T-helper 22 cell (primary cell): Measurements from ENCODE around the gene RLIM.
"Not testable (repeated sequence)": the region's sequence is repeated elsewhere in the genome, so short reads cannot be mapped to it uniquely, and the experiment has no call there.

Experiments
- DNase-seq: peaks from one replicate; pipeline ENCODE4 v3.0.0-alpha.2; 2020; ENCODE audit warnings: low read depth

Gene RLIM

DNA sequence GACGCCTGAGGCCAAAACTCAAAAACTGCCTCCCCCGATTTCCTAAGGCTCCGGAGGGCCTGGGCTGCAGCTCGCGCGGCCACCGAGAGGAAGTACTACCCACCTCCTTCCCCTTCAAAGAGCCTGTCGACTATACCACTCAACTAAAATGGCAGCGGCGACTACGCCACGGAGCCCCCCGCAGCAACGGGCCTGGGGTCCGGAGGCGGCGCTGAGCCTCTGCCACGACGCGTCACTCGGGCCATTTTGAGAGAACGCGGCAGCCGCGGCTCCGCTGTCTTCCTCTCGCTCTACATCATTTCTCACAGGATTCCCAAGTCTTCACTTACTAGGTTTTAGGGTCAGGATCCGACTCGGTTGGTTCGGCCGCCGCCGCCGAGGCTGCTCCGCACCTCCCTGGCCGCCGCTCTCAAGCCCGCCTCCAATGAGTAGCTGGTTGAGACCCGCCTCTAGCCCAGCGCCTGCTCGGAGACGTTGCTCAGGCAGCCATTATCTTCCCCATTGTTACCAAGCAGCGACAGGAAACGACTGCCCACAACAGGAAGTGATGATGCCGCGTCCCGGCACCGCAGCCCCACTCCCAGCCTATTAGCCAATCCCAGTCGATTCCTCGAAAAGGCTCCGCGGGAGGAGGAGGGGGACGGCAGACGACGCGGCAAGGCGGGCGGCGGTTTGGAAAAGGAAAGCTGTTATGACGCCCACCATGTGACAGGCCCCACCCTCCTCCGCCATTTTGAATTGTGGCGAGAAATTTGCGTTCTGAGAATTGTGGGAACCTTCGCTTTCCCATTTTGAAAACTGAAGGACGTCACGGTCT is at the start of gene RLIM:
RLIM (minus strand) TSS at position 532 of the 817 bp plus-strand sequence. CDS start 18,647 bp downstream, outside the sequence.
- peak; percentile 90 for DNase-seq

DNA sequence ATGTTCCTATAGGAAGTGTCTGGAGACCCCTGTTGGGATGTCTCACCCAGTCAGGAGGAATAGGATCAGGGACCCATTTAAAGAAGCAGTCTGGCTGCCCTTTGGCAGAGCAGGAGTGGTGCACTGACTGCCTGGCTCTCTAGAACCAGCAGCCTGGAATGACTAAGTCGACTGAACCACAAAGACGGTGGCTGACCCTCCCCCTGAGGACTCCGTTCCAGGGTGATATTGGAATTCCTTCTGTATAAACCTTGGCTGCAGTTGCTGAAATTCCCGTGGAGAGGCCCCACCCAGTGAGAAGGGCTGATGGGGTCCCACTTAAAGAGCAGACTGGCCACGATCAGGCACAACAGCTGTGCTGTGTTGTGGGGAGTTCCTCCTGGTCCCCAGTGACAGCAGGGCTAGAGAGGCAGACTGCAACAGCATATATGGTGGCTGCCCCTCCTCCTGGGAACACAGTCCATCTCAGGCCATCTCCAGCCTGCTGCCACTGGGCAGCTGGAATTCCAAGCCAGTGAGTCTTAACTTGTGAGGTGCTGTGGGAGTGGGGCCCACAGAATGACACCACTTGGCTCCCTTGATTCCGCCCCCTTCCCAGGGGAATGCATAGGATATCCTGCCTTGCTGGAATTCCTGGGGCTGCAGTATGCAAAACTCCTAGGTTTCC is 41.8 kb upstream of the RLIM start:
- DNase-seq = no peak

DNA sequence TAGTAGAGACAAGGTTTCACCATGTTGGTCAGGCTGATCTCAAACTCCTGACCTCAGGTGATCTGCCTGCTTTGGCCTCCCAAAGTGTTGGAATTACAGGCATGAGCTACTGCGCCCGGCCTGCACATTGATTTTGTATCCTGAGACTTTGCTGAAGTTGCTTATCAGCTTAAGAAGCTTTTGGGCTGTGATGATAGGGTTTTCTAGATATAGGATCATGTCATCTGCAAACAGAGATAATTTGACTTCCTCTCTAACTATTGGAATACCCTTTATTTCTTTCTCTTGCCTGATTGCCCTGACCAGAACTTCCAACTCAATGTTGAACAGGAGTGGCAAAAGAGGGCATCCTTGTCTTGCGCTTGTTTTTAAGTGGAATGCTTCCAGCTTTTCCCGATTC is 40.5 kb upstream of the RLIM start:
- DNase-seq = not testable (repeated sequence)

DNA sequence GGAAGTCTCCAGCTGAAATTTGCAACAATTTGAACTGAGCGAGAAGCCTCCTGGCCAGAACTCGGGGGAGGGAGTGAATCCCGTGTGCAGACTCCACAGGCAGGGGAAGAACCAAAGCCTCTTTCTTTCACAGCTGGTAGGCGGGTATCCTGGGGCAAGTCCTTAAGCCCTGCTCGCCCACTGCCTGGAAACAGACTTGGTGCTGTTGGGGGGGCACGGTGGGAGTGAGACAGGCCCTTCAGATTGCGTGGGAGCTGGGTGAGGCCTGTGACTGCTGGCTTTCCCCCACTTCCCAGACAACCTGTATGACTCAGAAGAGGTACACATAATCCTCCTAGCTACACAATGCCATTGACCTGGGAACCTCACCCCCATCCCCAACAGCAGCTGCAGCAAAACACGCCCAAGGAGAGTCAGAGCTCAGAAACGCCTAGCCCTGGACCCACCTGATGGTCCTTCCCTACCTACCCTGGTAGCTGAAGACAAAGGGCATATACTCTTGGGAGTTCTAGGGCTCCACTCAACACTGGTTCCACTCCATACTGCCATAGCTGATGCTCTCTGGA is 22.4 kb upstream of the RLIM start:
- no peak for DNase-seq

- DNase-seq = no peak
These were observed 893 bp downstream of the RLIM start for GRCh38 chrX:74613370-74614092.

GRCh38 chrX:74606799-74607198 is 7.6 kb downstream of the RLIM start:
- no peak for DNase-seq

DNA sequence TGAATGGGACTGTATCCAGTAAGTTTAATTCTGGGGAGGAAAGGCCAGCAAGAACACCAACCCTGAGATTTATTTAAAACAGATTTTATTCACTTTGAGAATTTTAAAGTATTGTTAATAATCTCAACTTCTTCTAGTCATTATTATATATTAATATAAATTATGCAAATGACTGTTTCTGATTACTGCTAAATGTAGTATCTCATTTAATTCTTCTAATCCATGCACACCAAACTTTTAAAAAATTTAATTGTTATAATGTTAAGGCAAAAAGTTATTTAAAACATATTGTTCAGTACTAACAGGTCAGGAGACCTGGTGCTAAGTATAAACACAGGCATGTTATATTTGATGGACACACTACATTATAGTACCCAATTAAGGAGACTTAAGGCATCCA is 8.1 kb downstream of the RLIM start:
- no peak for DNase-seq

DNA sequence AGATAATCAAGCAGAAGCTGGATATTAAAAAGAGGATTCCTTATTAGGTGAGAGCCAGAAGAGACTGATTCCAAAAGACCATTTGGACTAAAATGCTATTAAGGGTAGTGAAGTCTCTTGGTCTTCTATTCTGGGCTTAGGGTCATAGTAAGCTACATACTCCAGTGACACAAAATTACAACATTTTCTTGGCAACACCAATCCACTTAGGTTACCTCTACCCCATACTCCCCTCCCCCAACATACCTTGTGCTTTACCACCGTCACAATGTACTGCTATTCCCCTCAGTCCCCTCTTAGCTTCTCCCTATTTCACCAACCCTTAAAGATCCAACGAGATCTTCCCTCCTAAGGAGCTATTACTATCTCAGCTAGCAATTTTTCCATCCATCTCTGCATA is 11.4 kb downstream of the RLIM start:
- DNase-seq = no peak

DNA sequence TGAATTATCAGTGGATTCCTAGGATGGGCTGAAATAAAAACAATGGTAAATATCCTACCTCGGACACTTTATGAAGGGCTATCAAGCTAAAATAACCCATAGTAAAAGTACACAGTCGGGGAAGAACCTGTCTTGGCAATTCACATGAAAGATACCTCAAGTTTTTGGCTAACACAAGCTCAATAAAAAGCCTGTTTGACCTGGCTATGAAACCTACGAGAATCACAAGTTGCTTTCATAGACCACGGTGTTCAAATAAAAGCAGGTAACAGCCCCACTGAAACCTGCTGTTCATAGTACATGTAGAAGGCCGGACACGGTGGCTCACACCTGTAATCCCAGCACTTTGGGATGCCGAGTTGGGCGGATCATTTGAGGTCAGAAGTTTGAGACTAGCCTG is 12.3 kb downstream of the RLIM start:
- DNase-seq = no peak

DNA sequence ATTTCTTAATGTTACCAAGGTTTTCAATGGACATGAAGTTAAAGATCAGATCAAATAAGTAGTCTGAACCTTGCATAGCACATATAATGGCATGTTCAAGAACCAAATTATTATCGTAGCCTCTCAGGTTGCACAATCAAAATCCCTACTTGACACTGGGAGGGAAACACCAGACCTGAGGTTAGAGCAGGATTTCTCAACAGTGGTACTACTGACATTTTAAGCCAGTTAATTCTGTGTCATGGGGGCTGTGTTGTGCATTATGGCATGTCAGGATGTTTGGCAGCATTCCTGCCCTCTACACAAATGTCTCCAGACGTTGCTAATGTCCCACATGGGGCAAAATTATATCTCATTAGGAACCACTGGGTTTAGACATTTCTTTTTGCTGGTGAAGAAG is 20.8 kb downstream of the RLIM start:
- DNase-seq = no peak

- no peak for DNase-seq
These were observed 28.7 kb downstream of the RLIM start for GRCh38 chrX:74585766-74586165.

GRCh38 chrX:74579597-74580198 is 34.7 kb downstream of the RLIM start:
- DNase-seq = no peak

- no peak for DNase-seq
These were observed 36.3 kb downstream of the RLIM start for GRCh38 chrX:74578137-74578536.

DNA sequence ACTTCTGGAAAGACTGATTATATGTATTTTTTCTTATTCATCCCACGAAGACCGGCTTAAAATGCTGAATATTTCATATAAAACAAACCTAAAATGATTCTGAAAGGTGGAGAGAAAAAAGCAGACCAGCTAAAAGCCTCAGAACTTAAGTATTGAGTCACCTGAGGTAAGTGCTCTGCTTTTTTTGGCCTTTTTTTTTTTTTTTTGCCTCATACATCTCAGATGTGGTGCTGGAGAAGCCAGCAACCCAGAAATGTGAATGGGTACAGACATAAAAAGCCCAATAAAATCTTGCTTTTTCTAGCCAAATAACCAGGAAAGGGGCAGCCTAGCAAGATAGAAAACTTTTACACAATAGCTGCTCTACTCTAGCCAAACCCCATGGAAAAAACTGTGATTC is 57.0 kb downstream of the RLIM start:
- no peak for DNase-seq

- no peak for DNase-seq
These were observed 62.5 kb downstream of the RLIM start for GRCh38 chrX:74551934-74552333.

DNA sequence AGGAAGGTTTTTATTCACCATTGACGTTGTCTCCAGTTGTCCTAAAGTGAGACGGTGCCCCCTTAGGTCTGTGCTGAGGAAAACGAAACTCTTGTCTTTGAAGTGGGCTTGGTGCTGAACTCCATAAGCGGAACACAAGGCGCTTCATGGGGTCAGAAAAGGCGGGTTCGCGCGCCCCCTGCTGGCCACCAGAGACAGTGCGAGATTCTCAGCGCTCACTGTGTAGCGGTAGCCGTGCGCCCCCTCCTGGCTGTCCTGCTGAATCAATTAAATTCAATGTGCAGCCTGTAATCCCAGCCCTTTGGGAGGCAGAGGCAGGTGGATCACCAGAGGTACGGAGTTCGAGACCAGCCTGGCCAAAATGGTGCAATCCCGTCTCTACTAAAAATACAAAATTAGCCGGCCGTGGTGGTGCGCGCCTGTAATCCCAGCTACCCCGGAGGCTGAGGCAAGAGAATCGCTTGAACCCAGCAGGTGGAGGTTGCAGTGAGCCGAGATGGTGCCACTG is 64.1 kb downstream of the RLIM start:
- DNase-seq = peak; percentile 64

- DNase-seq = no peak
These were observed 67.4 kb downstream of the RLIM start for GRCh38 chrX:74546984-74547383.

DNA sequence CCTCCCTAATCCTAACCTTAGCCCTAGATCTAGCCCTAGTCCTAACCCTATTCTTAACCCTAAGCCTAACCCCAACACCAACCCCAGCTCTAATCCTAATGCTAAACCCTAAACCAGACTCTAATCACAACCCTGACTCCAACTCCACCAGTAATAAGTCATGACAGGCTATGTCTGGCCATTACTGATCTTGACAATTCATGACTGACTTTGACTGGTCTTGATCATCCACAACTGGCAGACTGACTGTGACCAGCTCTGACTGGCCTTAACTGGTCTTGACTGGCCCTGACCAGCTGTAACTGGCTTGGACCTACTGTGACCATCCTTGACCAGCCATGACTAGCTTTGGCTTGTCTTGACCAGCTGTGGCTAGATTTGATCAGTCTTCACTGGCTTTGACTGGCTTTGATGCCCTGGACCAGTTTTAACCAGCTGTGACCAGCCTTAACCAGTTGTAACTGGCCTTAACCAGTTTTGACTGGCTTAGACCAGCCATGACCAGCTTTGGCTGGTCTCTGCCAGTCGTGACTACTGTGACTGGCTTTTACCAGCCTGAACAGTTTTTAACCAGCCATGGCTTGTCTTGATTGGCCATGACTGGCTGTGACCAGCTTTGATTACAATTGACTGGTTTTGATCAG is 68.4 kb downstream of the RLIM start:
- no peak for DNase-seq

DNA sequence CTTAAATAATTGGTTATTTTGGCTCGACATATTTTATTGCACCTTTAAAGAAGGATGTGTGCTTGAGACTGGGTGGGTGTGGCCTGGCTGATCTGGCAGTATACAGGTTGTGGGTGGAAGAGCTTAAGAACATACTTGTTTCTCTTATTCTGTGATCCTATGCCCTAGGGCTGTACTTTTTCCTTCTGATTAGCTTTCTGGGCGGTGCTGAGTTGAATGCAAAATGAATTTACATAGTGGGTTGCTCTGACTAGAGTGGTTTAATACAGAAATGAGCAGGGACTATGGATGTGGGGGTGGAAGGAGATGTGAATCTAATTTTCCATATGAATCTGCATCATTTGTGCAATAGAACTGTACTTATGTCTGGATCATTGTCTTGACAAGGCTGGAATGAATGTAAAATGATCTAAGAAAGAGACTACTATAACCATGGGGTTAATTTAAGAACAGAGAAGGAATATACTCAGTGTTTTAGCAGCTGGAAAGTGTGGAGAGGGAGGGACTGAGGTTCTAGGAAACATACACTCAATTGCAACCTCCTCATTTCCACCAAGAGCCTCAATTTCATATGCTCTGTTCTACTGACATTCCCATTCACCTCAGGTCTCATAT is 73.7 kb downstream of the RLIM start:
- DNase-seq = no peak

DNA sequence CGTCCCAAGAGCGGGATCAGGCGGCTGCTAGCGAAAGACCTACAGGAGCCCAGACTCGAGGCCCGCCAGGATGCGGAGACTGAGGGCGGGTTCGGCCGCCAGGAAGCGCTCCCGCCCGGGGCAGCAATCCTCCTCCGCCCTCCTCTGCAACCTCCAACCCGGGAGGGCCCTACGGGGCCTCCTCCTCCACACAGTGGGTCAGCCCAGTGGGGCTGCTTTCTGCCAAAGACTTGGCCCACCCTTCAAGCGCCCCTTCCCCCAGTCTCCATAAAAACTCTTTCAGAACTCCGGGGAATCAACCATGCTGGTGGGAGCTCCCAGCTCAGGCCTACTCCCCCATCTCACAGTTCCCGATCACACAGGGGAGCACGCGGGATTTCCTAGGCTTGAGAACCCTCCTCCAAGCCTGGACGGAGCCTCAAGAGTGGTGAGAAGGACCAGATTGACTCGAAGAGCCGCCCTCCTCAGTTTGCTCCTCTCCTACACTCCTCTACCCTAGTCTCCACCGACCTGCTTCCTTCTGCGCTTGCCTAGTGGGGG is 77.5 kb downstream of the RLIM start:
- DNase-seq = no peak
